ENCODE measurements around the gene MAP3K12. TPM values are rescaled to one million over a fixed set of nuclear protein-coding genes. Genes with fewer than 3 reads are reported as not detected.
"Not testable (repeated sequence)": the region's sequence is repeated elsewhere in the genome, so short reads cannot be mapped to it uniquely, and the experiment has no call there.

The MAP3K12 gene
- total RNA-seq, 2 donors from 2014 or later = 9.1 to 9.7 TPM

GRCh38 chr12:53481458-53481857, 17.8 kb downstream of the MAP3K12 start:
- intact Hi-C loops (cut with DNase I); ATAC-seq; DNase-seq: not testable (repeated sequence)

- intact Hi-C loops (cut with DNase I) = no loop called here
Measured at GRCh38 chr12:53480491-53481442, 18.5 kb downstream of the MAP3K12 start.

GRCh38 chr12:53479331-53479730, 19.9 kb downstream of the MAP3K12 start:
- ATAC-seq = no peak
- DNase-seq = no peak
- intact Hi-C loops (cut with DNase I) = no loop called here

More at GRCh38 chr12:53480491-53481442, 18.5 kb downstream of the MAP3K12 start:
- no peak for DNase-seq
- no peak for ATAC-seq

GRCh38 chr12:53478865-53479264, 20.4 kb downstream of the MAP3K12 start:
- intact Hi-C loops (cut with DNase I) = no loop called here
- no peak for DNase-seq
- no peak for ATAC-seq

GRCh38 chr12:53476769-53477209, 22.5 kb downstream of the MAP3K12 start:
- ATAC-seq (peak in 1 of 2 donors; percentile 7), DNase-seq (no peak)
- intact Hi-C loops (cut with DNase I) = no loop called here

- intact Hi-C loops (cut with DNase I) = no loop called here
- no peak for DNase-seq
- no peak for ATAC-seq
Measured at GRCh38 chr12:53474819-53475218, 24.4 kb downstream of the MAP3K12 start.

- intact Hi-C loops (cut with DNase I) = no loop called here
- peak in 1 of 2 donors; percentile 22 for ATAC-seq
- DNase-seq = no peak
Measured at GRCh38 chr12:53474077-53474476, 25.2 kb downstream of the MAP3K12 start.

GRCh38 chr12:53472056-53472582, 27.1 kb downstream of the MAP3K12 start:
- ATAC-seq (no peak), DNase-seq (no peak)
- intact Hi-C loops (cut with DNase I) = no loop called here

- intact Hi-C loops (cut with DNase I) = no loop called here
- no peak for DNase-seq
- ATAC-seq = no peak
Measured at GRCh38 chr12:53468282-53468681, 31.0 kb downstream of the MAP3K12 start.

GRCh38 chr12:53467880-53468279, 31.4 kb downstream of the MAP3K12 start:
- no peak for ATAC-seq
- intact Hi-C loops (cut with DNase I) = no loop called here
- DNase-seq = no peak

GRCh38 chr12:53467082-53467481, 32.2 kb downstream of the MAP3K12 start:
- DNase-seq = no peak
- no peak for ATAC-seq
- intact Hi-C loops (cut with DNase I) = no loop called here

GRCh38 chr12:53466640-53467039, 32.6 kb downstream of the MAP3K12 start:
- intact Hi-C loops (cut with DNase I) = no loop called here
- ATAC-seq (no peak), DNase-seq (no peak)

- ATAC-seq = no peak
- intact Hi-C loops (cut with DNase I) = no loop called here
- no peak for DNase-seq
Measured at GRCh38 chr12:53465679-53466078, 33.6 kb downstream of the MAP3K12 start.

- ATAC-seq = no peak
- DNase-seq = no peak
- intact Hi-C loops (cut with DNase I) = no loop called here
Measured at GRCh38 chr12:53464685-53465418, 34.4 kb downstream of the MAP3K12 start.

GRCh38 chr12:53463802-53464560, 35.3 kb downstream of the MAP3K12 start:
- intact Hi-C loops (cut with DNase I) = no loop called here

GRCh38 chr12:53462935-53463334, 36.3 kb downstream of the MAP3K12 start:
- ATAC-seq (no peak), DNase-seq (no peak)
- intact Hi-C loops (cut with DNase I) = no loop called here

More at GRCh38 chr12:53463802-53464560, 35.3 kb downstream of the MAP3K12 start:
- ATAC-seq = no peak
- DNase-seq = no peak

GRCh38 chr12:53461591-53461990, 37.7 kb downstream of the MAP3K12 start:
- ATAC-seq (no peak), DNase-seq (no peak)
- intact Hi-C loops (cut with DNase I) = no loop called here

- DNase-seq (no peak), ATAC-seq (peak; percentile 60 to 70)
- intact Hi-C loops (cut with DNase I) = no loop called here
Measured at GRCh38 chr12:53461059-53461458, 38.2 kb downstream of the MAP3K12 start.

GRCh38 chr12:53459097-53459496, 40.2 kb downstream of the MAP3K12 start:
- intact Hi-C loops (cut with DNase I) = no loop called here

More at GRCh38 chr12:53459097-53459496, 40.2 kb downstream of the MAP3K12 start:
- no peak for DNase-seq
- no peak for ATAC-seq
